HG03103 (cell line): Measurements from ENCODE around the gene GCK.
"Not testable (repeated sequence)": the region's sequence is repeated elsewhere in the genome, so short reads cannot be mapped to it uniquely, and the experiment has no call there.

Experiments
- ATAC-seq: cut with Tn5 transposase; IDR thresholded peaks from one replicate; pipeline ENCODE4 v1.9.1; 2021; ENCODE audit warnings: low read depth; ENCODE audit not compliant: unreplicated experiment

Gene GCK

GRCh38 chr7:44145969-44146911, 43.0 kb downstream of the GCK start:
- no peak for ATAC-seq

GRCh38 chr7:44145479-44145968, 43.7 kb downstream of the GCK start:
- ATAC-seq: no peak

- no peak for ATAC-seq
Measured at GRCh38 chr7:44144968-44145478, 44.2 kb downstream of the GCK start.

- no peak for ATAC-seq
Measured at GRCh38 chr7:44144426-44144967, 44.7 kb downstream of the GCK start.

GRCh38 chr7:44143646-44144250, 45.5 kb downstream of the GCK start:
- no peak for ATAC-seq

GRCh38 chr7:44142028-44142427, 47.2 kb downstream of the GCK start:
- ATAC-seq: no peak

GRCh38 chr7:44141221-44141850, 47.9 kb downstream of the GCK start, which contains the start of gene MYL7:
Gene MYL7 (minus strand): TSS chr7:44141332. CDS start chr7:44141305, 27 bp downstream.
- no peak for ATAC-seq

GRCh38 chr7:44140341-44140740, 48.9 kb downstream of the GCK start:
- no peak for ATAC-seq

- no peak for ATAC-seq
Measured at GRCh38 chr7:44139311-44140010, 49.8 kb downstream of the GCK start.

- no peak for ATAC-seq
Measured at GRCh38 chr7:44138698-44139097, 50.5 kb downstream of the GCK start.

GRCh38 chr7:44136731-44137130, 52.5 kb downstream of the GCK start:
- no peak for ATAC-seq

- ATAC-seq: no peak
Measured at GRCh38 chr7:44134943-44135628, 54.2 kb downstream of the GCK start.

GRCh38 chr7:44133295-44133694, 55.9 kb downstream of the GCK start:
- ATAC-seq: no peak

GRCh38 chr7:44132039-44132438, 57.2 kb downstream of the GCK start:
- no peak for ATAC-seq

- no peak for ATAC-seq
Measured at GRCh38 chr7:44131173-44132029, 57.8 kb downstream of the GCK start.

GRCh38 chr7:44128721-44129582, 60.3 kb downstream of the GCK start:
- no peak for ATAC-seq

- no peak for ATAC-seq
Measured at GRCh38 chr7:44127161-44127560, 62.1 kb downstream of the GCK start.

GRCh38 chr7:44126574-44126973, 62.7 kb downstream of the GCK start:
- ATAC-seq: not testable (repeated sequence)
